GM12892 (cell line): ENCODE results near the gene ZSCAN20.

Experiments
- POLR2A ChIP-seq: IDR thresholded peaks from 2 replicates; pipeline ENCODE4 v1.6.1; 2011; ENCODE audit warnings: low read depth, low read length, control low read depth
- TAF1 ChIP-seq: IDR thresholded peaks from 2 replicates; pipeline ENCODE4 v1.6.1; 2011; ENCODE audit warnings: low read depth, mild to moderate bottlenecking, control low read depth, low read length, borderline replicate concordance

DNA sequence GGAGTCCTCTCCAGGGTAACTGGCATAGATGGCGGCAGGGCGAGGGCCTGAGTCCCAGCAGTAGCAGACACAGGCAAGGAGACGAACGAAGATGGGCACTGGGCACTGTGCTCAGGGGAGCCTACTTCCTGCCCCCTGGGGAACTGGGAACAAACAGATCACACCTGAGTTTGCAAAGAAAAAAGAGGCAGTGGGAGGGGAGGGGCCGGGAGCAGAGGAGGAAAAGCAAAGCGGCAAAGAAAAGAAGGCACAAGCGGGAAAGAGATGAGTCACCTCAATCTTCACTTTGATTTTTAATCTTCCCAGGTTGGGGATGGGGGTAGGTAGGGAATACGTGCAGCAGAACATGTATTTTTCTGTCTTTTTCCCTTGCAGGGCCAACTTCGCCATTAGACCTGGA is 44.0 kb downstream of the ZSCAN20 start:
- TF ChIP-seq POLR2A, result no peak
- TF ChIP-seq TAF1, result no peak
